HG02763 (cell line): ENCODE results near the gene CYB5R3.
"Not testable (repeated sequence)": the region's sequence is repeated elsewhere in the genome, so short reads cannot be mapped to it uniquely, and the experiment has no call there.

Experiments used
- ATAC-seq: cut with Tn5 transposase; IDR thresholded peaks from one replicate; pipeline ENCODE4 v1.9.1; 2021; ENCODE audit warnings: mild to moderate bottlenecking, moderate library complexity; ENCODE audit not compliant: unreplicated experiment

The CYB5R3 gene

DNA sequence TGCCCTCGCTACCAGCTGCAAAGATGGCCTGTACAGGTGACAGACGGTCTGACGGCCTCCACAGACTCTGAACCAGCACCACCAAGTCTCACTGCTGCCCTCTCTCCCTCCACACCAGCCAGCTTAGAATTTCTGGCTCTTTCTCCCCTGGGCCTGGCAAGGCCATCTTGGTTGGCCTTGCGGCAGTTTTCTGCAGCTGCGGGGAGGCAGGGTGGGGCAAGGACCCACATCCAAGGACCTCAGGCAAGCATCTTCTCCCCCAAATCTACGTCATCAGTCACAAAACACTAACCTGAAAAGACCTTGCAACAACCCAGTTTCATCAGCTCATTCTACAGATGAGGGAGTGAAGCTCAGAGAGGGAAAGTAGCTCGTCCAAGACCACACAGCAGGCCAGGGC, 22.8 kb downstream of the CYB5R3 start:
- no peak for ATAC-seq

DNA sequence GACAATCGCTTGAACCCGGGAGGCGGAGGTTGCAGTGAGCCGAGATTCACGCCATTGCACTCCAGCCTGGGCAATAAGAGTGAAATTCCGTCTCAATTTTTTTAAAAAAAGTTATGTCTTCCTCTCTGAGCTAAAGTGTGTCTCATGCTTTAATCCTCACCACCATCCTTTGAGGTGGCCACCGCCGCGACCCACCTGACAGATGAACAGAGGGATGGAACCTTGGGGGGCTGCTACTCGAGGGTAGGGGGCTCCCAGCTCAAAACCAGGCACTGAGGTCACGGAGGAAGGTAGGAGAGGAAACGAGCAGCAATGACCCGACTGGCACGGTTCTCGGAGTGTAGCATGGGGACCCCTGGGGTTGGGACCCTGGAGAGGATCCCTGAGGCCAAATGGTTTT, 23.8 kb downstream of the CYB5R3 start:
- no peak for ATAC-seq

GRCh38 chr22:42624551-42625106, 24.6 kb downstream of the CYB5R3 start:
- no peak for ATAC-seq

DNA sequence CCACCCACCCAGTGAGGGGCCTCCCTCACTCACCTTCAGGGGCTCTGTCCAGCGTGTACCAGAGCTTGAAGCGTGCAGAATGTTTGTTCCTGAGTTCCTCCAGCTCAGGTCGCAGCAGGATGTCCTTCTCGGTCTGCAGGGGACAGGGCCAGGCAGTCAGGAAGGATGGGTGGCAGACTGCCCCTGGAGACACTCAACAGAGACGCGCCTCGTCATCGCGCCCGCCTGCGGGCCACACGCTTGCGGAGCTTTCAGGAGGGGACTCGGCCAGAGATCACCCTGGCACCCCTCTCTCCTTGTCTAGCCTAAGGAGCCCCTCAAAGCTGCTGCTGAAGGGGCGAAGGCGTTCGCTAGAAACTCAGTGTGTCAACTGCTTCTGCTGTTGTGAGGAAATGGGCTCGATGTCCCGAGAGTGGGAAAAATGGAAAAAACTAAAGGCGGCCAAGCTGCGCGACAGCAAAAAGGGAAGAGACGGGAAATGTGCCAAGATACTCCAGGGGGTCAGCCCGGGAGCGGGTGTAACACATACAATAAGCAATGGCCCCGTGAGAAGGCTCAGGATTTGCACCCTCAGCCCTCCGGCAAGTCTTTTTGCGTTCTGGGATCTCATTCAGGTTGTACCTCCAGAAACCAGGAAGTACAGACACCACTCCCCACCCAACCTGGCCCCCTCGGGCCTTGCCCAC, 25.3 kb downstream of the CYB5R3 start:
- no peak for ATAC-seq

- no peak for ATAC-seq
These were observed 25.9 kb downstream of the CYB5R3 start for GRCh38 chr22:42623301-42623751.

GRCh38 chr22:42622061-42622710, 27.0 kb downstream of the CYB5R3 start:
- ATAC-seq, result no peak

DNA sequence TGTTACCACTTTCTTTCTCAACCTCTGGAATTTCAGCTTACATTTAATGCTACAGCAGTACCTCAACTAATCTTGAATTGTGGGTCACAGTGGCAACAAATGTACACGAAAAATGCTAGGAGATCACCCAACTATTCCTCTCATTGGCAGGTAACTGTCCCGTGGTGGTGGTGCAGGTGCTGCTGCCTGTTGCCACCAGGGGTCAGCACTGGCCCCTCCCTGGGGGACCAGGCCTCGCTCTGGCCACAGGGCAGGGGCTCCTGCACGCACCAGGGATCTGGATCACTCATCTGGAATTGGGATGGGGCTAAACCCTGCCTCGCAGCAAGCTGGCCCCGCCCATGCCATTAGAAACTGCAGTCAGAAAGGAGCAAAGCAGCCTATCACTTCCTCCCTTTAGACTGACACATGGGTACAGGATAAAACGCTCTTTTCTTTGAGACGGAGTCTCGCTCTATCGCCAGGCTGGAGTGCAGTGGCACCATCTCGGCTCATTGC, 27.6 kb downstream of the CYB5R3 start:
- no peak for ATAC-seq

- no peak for ATAC-seq
These were observed 29.1 kb downstream of the CYB5R3 start for GRCh38 chr22:42620084-42620483.

- ATAC-seq, result no peak
These were observed 29.7 kb downstream of the CYB5R3 start for GRCh38 chr22:42619261-42620063.

DNA sequence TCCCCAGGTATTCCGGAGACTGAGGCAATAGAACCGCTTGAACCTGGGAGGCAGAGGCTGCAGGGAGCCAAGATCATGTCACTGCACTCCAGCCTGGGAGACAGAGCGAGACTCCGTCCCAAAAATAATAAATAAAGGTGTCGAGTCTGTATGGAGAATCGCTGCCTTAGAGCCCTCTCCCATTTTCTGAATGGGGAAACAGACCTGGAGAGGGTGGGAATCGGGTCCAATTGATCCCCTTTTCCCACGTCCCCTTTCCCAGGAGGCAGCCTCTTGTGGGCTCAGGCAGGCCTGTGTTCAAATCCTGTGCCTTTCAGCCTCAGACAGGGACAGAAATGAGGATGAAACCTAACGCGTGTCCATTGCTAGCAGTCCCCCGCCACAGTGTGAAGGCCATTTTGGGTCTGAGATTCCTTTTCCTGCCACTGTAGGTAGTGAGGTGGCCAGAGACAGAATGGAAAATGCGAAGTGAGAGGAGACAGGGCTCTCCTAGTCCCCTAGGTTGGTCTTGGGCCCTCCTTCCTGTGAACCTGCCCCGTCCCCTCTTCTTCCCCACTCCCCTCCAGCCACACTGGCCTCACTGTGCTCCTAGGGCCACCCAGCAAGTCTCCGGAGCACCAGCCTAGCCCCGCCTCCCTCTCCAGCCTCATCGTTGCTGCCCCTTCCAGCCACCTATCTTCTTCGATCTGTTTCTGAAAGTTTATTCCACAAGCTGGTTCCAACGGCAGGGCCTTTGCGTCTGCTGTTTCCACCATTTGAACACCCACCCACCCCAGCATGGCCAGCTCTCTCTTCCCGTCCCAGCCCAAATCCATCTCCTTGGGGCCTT, 31.8 kb downstream of the CYB5R3 start:
- ATAC-seq, result no peak

DNA sequence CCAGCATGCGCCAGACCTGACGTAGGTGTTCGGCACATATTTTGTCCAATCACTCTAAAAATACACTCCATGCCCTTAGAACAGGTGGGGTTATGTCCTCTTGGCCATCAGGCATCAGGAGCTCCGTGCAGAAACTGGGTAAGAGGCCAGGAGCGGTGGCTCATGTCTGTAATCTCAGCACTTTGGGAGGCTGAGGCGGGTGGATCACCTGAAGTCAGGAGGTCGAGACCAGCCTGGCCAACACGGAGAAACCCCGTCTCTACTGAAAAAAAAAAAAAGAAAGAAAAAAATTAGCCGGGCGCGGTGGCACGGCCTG, 33.4 kb downstream of the CYB5R3 start:
- not testable (repeated sequence) for ATAC-seq

DNA sequence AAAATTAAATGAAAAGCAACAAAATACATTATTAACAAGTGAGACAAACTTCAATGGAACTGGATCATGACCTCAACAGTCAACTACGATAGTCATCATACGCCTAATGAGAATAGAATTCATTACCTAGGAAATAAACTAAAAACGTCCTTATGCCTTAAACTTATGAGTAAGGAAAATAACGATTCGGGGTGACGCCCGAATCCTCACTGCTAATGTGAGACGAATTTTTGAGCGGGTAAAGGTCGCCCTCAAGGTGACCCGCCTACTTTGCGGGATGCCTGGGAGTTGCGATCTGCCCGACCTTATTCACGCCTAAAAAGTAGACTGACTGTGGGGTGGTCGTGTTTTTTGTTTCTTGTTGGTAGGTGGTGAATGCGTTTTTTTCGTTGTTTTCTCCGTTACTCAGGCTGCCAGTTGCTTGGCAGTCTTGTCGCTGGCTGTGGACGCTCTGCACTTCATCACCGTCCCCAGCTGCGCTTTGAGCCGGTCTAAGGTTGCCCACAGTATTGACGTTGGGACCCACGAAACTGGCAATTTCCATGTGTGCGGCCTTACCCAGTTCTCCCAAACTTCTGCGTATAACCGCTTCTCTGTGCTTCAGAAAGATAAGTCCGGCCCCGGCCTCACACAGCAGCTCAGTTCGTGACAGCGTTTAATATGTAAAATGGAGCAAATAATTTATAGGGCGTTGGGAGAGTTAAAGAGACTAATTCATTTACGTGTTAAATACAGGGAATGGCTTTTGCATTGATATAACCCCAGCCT, 33.9 kb downstream of the CYB5R3 start:
- peak; percentile 37 for ATAC-seq

DNA sequence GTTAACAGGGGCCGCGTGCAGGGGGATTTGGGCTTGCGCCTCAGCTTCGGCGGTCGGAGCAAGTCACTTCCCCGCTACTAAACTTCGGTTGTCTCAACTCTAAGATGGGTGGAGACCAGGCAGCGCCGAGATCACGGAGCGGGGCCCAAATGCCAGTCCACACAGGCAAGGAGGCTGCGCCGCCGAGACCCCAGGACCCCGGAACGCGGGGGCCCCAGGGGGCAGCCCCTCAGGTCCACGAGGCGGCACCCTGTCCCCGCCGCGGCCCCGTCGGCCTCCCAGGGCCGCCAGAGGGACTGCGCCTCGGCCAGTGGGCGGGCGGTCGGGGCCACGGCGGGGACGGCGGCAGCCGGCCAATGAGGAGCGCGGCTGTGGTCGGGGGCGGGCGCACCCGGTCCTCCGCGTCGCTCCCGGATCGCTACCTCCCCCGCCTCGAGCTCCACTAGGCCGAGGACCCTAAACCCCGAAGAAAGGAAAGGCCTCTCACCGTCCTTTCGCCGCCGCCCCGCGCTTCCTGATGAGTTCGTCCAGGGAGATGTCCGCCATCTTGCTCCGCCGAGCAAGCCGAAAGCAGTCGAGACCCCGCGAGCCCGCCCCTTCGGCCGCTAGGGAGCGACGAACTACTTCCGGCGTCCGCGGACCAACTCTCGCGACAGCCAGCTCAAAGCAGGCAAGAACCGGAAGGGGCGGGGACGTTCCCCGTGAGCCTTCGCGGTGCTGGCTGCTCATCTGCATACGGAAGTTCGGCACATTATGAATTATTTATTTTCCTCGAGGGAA, 34.7 kb downstream of the CYB5R3 start, which contains the start of gene POLDIP3:
Gene POLDIP3, minus strand, starts transcription at position 572 of the 780 bp plus-strand sequence. Its CDS starts 26 bp downstream, at position 546.
- peak; percentile 75 for ATAC-seq

DNA sequence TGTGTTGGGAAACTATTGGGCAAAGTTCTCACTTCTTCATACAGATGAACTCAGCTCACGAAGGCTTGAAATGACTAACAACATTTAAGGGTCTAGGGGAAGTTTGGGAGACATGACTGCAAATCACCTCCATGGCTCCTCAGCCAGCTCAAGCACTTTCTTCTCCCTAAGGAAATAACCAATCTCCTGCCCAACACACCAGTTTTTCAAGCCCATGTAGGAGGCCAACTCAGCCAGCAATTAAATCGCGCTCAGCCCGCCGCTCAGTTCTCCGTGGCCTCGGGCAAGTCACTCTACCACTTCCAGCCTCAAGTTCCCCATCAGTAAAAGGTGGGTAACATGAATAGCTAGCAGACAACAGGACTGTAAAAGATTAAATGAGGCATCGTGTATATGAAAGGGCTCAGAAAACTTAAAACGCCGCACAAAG, 35.3 kb downstream of the CYB5R3 start:
- no peak for ATAC-seq

GRCh38 chr22:42612336-42612735, 36.9 kb downstream of the CYB5R3 start:
- no peak for ATAC-seq

DNA sequence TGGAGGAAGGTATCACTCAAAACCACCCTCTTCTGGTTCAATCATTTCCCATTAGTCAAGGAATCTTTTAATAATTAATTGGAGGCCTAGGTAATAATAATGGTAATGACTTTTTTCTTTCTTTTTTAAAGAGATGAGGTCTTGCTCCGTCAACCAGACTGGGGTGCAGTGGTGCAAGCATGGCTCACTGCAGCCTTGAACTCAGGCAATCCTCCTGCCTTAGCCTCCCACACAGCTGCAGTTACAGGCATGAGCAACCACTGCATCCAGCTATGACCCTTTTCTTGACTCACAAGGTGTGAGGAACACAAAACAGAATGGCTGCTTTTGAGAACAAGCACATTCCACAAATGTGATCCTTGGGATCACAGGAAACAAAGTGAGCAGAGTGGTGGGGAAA, 38.1 kb downstream of the CYB5R3 start:
- ATAC-seq, result no peak

GRCh38 chr22:42610186-42610585, 39.0 kb downstream of the CYB5R3 start:
- ATAC-seq, result no peak

GRCh38 chr22:42608823-42609361, 40.3 kb downstream of the CYB5R3 start:
- ATAC-seq, result no peak
